Loucy (cell line): Measurements from ENCODE around the gene ADCY7.

Source experiments
- H2AFZ ChIP-seq: fragments of 200-600 bp; sonication (generic); 2 replicates; pipeline ENCODE4 v1.6.0; 2016; ENCODE audit warnings: antibody characterized with exemption, mild to moderate bottlenecking, low read length, moderate library complexity
- H3F3A ChIP-seq: fragments of 200-600 bp; 2 replicates; pipeline ENCODE4 v1.6.0; 2016; ENCODE audit warnings: antibody characterized with exemption, low read depth, mild to moderate bottlenecking
- H3K27me3 ChIP-seq: fragments of 200-600 bp; sonication (generic); 2 replicates; pipeline ENCODE4 v1.6.1; 2014; ENCODE audit warnings: low read length, mild to moderate bottlenecking; ENCODE audit not compliant: insufficient read depth, poor library complexity, severe bottlenecking
- H3K36me3 ChIP-seq: fragments of 200-600 bp; sonication (generic); 2 replicates; pipeline ENCODE4 v1.6.1; 2016; ENCODE audit warnings: low read length; ENCODE audit not compliant: insufficient read depth
- H3K4me1 ChIP-seq: fragments of 200-600 bp; sonication (generic); 2 replicates; pipeline ENCODE4 v1.5.1; 2014; ENCODE audit warnings: low read length, mild to moderate bottlenecking; ENCODE audit not compliant: insufficient read depth, poor library complexity, severe bottlenecking
- H3K4me2 ChIP-seq: fragments of 200-600 bp; sonication (generic); 2 replicates; pipeline ENCODE4 v1.6.0; 2014; ENCODE audit warnings: antibody characterized with exemption, low read length, low read depth, mild to moderate bottlenecking; ENCODE audit not compliant: poor library complexity, severe bottlenecking
- H3K4me3 ChIP-seq: fragments of 200-600 bp; sonication (generic); 2 replicates; pipeline ENCODE4 v1.5.1; 2014; ENCODE audit warnings: low read length, mild to moderate bottlenecking, mixed read lengths; ENCODE audit not compliant: poor library complexity, severe bottlenecking
- H3K79me2 ChIP-seq: fragments of 200-600 bp; sonication (generic); 2 replicates; pipeline ENCODE4 v1.6.1; 2014; ENCODE audit warnings: low read length; ENCODE audit not compliant: insufficient read depth
- H3K9ac ChIP-seq: fragments of 200-600 bp; sonication (generic); 2 replicates; pipeline ENCODE4 v1.6.0; 2014; ENCODE audit warnings: mild to moderate bottlenecking, low read depth, low read length, moderate library complexity; ENCODE audit not compliant: poor library complexity, severe bottlenecking
- H3K9me2 ChIP-seq: fragments of 200-600 bp; sonication (generic); replicated peaks from 2 replicates; pipeline ENCODE4 v1.6.1; 2016; ENCODE audit warnings: low read depth, low read length, mixed read lengths
- H3K9me3 ChIP-seq: fragments of 200-600 bp; sonication (generic); 2 replicates; pipeline ENCODE4 v1.6.1; 2014; ENCODE audit warnings: mild to moderate bottlenecking, antibody characterized with exemption, low read length, low read depth; ENCODE audit not compliant: insufficient read depth
- H4K20me1 ChIP-seq: fragments of 200-600 bp; sonication (generic); 2 replicates; pipeline ENCODE4 v1.6.0; 2014; ENCODE audit warnings: antibody characterized with exemption, low read length, mild to moderate bottlenecking; ENCODE audit not compliant: insufficient read depth, poor library complexity, severe bottlenecking
- EZH2phosphoT487 ChIP-seq: fragments of 200-600 bp; IDR thresholded peaks from 2 replicates; pipeline ENCODE4 v1.6.1; 2018; ENCODE audit warnings: antibody characterized with exemption, mild to moderate bottlenecking, moderate library complexity, borderline replicate concordance
- TF ChIP-seq, protein P1 (sequence below): fragments of 200-600 bp; sonication (generic); conservative IDR thresholded peaks from 2 replicates; pipeline ENCODE4 v1.5.1; 2014; ENCODE audit warnings: mild to moderate bottlenecking, antibody characterized with exemption, low read length

Gene ADCY7

DNA sequence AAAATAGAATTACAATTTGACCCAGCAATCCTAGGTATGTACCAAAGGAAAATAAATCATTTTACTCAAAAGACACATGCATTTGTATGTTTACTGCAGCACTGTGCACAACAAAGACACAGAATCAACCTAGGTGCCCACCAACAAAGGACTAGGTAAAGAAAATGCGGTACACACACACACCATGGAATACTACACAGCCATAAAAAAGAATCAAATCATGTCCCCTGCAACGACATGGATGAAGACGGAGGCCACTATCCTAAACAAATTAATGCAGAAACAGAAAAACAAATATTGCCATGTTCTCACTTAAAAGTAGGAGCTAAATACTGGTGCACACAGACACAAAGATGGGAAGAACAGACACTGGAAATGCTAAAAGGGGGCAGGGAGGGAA is 66.2 kb downstream of the ADCY7 start:
- H3K79me2 ChIP-seq: peaks cover 15% of the 10 kb centered on the region
- TF ChIP-seq, protein P1, sequence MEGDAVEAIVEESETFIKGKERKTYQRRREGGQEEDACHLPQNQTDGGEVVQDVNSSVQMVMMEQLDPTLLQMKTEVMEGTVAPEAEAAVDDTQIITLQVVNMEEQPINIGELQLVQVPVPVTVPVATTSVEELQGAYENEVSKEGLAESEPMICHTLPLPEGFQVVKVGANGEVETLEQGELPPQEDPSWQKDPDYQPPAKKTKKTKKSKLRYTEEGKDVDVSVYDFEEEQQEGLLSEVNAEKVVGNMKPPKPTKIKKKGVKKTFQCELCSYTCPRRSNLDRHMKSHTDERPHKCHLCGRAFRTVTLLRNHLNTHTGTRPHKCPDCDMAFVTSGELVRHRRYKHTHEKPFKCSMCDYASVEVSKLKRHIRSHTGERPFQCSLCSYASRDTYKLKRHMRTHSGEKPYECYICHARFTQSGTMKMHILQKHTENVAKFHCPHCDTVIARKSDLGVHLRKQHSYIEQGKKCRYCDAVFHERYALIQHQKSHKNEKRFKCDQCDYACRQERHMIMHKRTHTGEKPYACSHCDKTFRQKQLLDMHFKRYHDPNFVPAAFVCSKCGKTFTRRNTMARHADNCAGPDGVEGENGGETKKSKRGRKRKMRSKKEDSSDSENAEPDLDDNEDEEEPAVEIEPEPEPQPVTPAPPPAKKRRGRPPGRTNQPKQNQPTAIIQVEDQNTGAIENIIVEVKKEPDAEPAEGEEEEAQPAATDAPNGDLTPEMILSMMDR: no peak
- TF ChIP-seq EZH2phosphoT487: no peak
- peaks cover 5% of the 10 kb centered on the region for H4K20me1 ChIP-seq
- no peak overlapping the region for H3K9ac ChIP-seq
- H3K4me2 ChIP-seq: no peak overlapping the region
- no peak overlapping the region for H2AFZ ChIP-seq
- peaks cover 78% of the 10 kb centered on the region for H3K36me3 ChIP-seq
- H3F3A ChIP-seq: no peaks in the 10 kb centered on the region
- H3K4me3 ChIP-seq: no peak overlapping the region
- H3K9me2 ChIP-seq: no peaks in the 10 kb centered on the region
- no peaks in the 10 kb centered on the region for H3K9me3 ChIP-seq
- no peaks in the 10 kb centered on the region for H3K27me3 ChIP-seq
- no peaks in the 10 kb centered on the region for H3K4me1 ChIP-seq

GRCh38 chr16:50334106-50334975 is 68.0 kb downstream of the ADCY7 start:
- no peak overlapping the region for H3K4me2 ChIP-seq
- H3F3A ChIP-seq: no peaks in the 10 kb centered on the region
- H3K4me3 ChIP-seq: no peak overlapping the region
- H4K20me1 ChIP-seq: peaks cover 5% of the 10 kb centered on the region
- no peak overlapping the region for H3K9ac ChIP-seq
- peaks cover 15% of the 10 kb centered on the region for H3K79me2 ChIP-seq
- H3K9me2 ChIP-seq: no peaks in the 10 kb centered on the region
- no peaks in the 10 kb centered on the region for H3K9me3 ChIP-seq
- no peaks in the 10 kb centered on the region for H3K4me1 ChIP-seq
- peaks cover 78% of the 10 kb centered on the region for H3K36me3 ChIP-seq
- no peaks in the 10 kb centered on the region for H3K27me3 ChIP-seq
- no peak overlapping the region for H2AFZ ChIP-seq
- TF ChIP-seq EZH2phosphoT487: no peak
- TF ChIP-seq, protein P1: no peak

DNA sequence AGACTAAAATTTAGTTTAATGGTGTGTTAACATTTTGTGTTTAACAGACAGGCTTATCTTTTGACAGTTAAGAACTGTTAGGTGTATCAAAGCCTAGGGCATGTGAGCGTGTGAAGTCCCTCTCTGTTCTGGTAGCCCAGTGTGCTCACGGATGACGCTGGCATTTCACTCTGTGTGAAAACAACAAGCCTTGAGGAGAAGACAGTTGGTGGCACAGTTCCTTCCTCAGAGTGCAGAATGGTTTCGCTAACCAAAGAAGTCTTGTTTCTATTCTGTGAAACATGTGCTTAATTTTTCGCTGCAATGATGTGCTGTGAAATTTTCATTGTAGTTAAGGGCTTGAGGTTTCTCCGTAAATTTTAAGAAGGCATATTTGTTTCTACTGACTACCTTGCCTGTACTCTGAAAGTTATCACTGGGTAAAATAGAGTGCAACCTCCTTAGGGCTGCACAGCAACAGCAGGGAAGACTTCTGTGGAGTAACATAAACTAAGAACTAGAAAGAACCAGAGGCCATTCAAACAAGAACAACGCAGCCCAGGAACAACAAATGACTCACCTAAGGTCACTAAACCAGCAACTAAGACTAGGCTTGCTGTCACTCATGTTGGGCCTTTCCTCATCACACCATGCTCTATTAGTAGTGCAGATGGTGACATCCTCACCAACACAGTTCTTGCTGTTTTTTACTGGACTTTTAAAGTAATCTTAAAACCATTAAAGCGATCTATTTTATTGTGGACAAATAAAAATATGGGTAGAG is 69.0 kb downstream of the ADCY7 start:
- no peak overlapping the region for H3K4me3 ChIP-seq
- no peak overlapping the region for H3K9ac ChIP-seq
- TF ChIP-seq EZH2phosphoT487: no peak
- TF ChIP-seq, protein P1: no peak
- H3K79me2 ChIP-seq: peaks cover 15% of the 10 kb centered on the region
- H2AFZ ChIP-seq: no peak overlapping the region
- peaks cover 5% of the 10 kb centered on the region for H4K20me1 ChIP-seq
- no peaks in the 10 kb centered on the region for H3F3A ChIP-seq
- H3K9me3 ChIP-seq: no peaks in the 10 kb centered on the region
- H3K4me1 ChIP-seq: no peaks in the 10 kb centered on the region
- H3K27me3 ChIP-seq: no peaks in the 10 kb centered on the region
- H3K9me2 ChIP-seq: no peaks in the 10 kb centered on the region
- no peak overlapping the region for H3K4me2 ChIP-seq
- H3K36me3 ChIP-seq: peaks cover 77% of the 10 kb centered on the region
